Urothelium cell line (cell line): ENCODE data around the gene CAPN15.
A peak's percentile ranks its signal among the peaks of the same experiment; 100 is the strongest.

Experiments
- DNase-seq: peaks from one replicate; pipeline ENCODE4 v3.0.0; 2011; ENCODE audit warnings: low spot score, mixed read lengths
- FAIRE-seq: peaks from 2 replicates; lab custom pipeline; 2011; peaks lifted over from hg19 to GRCh38; lab: Jason Lieb, UNC

The CAPN15 gene

DNA sequence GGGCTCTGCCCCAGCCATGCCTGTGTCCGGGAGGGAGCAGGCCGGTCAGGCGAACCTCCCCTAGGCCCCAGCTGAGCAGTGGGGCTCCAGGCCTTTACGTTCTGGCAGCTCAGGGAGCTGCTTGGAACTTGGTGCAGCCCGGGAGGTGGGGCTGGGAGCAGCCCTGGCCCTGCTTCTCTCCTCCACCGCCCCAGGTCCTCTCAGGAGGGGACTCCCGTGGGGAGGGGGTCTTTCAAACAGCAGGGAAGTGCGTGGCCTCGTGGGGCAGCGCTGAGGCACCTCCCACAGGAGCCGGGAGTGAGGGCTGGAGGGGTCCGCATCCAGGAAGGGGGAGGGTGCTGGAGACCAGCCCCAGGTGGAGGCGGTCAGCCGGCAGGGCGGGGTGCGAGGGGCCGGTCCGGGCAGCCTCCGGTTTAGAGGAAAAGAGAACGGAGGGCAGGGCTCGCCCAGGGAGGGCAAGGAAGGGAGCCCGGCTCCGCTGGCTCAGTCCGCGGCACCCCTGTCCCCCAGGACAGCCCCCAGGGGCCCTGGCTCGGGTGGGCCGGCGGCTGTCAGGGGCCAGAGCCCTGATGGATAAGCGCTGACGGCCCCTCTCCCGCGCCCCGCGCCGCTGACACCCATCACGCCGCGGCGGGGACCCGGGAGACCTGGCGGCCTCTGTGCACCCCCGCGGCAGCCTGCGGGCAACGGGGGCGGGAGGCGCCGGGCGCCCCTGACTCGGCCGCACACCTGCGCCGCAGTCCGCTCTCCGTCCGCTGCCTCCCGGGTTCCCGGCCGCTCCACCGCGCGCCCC lies 32.1 kb downstream of the CAPN15 start:
- DNase-seq (no peak), FAIRE-seq (no peak)

GRCh38 chr16:560204-560700 lies 32.7 kb downstream of the CAPN15 start, which contains the start of gene PRR35:
Gene PRR35 (plus strand): TSS chr16:560394. CDS start chr16:563295, 2,901 bp downstream.
- FAIRE-seq (no peak), DNase-seq (no peak)

DNA sequence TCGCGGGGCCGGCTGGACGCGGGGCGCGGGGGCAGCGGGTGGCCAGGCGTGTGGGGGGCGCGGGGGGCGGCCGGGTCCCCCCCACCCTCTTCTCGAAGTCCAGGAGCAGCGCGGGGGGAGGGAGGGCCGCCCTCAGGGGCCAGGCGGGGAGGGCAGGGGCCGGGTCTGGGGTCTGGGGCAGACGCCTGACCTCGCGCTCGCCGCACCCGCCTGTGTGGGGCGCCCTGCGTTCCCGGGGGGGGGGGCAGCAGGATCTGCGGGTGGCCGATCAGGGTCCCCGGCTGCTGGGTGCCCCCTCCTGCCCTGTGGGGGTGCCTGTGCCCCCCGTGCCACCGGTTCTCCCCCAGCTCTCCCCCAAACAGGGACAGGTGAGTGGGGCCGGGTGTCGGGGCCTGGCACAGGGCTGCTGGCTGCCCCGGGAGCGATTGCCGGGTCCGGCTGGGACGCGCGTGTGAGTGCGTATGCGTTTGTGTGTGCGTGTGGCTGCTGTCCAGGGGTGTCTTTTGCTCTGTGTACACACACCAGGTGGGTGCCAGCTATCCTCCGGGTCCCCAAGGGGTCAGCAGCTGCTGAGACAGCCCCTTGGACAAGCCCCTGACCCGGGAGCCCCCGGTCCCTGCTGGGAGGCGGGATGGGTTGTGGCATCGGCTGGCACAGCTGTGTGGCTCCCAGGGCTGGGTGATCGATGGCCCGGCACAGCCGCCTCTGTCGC lies 33.3 kb downstream of the CAPN15 start:
- no peak for FAIRE-seq
- no peak for DNase-seq

DNA sequence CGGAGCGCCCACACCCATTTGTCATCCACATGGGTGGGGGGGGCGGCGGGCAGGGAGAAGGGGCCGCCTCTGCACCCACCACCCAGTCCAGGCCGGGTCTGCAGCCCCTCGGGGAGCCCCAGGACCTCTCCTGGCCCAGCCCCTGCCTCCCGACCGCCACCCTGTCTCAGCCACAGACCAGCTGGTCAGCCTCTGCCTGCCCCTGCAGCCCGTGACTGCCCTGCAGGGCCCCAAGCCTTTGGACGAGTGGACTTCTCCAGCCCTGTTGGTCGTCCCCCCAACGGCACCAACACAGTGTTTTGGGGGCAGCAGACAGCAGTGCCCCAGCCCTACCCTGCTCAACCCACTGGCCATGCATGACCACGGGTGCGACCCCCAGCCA lies 33.9 kb downstream of the CAPN15 start:
- FAIRE-seq: no peak
- DNase-seq: no peak

GRCh38 chr16:561957-562938 lies 34.7 kb downstream of the CAPN15 start:
- no peak for DNase-seq
- peak; percentile 68 for FAIRE-seq

GRCh38 chr16:563072-563644 lies 35.6 kb downstream of the CAPN15 start:
- DNase-seq (no peak), FAIRE-seq (no peak)

DNA sequence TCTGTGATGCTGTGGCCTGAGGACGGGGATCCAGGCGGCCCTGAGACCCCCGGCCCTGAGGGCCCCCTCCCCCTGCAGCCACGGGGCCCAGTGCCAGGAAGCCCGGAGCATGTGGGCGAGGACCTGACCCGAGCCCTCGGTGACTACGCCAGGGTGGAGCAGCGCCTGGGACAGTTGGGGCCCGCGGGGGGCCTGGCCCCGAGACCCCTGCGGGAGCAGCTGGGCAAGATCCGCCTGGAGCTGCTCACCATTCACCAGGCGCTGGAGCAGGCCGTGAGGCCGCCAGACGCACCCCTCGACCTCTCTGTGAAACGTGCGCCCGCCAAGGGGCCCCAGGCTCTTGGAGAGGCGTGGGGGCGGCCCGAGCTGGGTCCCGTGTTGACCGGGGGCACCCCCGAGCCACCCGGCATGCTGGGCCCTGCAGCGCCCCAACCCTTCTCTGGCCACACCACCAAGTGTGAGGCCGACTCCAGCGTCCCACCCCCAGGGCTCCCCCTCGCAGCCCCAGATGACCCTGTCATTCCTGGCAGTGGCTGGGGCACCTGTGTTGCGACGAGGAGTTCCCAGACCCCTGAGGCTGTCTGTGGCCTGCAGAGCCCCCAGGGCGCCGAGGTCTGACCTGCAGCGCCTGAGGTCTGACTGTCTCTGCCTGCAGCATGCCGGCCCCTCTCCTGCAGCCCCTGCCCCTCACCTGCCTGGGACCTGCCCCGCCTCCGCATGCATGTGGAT lies 37.3 kb downstream of the CAPN15 start:
- FAIRE-seq (no peak), DNase-seq (no peak)

DNA sequence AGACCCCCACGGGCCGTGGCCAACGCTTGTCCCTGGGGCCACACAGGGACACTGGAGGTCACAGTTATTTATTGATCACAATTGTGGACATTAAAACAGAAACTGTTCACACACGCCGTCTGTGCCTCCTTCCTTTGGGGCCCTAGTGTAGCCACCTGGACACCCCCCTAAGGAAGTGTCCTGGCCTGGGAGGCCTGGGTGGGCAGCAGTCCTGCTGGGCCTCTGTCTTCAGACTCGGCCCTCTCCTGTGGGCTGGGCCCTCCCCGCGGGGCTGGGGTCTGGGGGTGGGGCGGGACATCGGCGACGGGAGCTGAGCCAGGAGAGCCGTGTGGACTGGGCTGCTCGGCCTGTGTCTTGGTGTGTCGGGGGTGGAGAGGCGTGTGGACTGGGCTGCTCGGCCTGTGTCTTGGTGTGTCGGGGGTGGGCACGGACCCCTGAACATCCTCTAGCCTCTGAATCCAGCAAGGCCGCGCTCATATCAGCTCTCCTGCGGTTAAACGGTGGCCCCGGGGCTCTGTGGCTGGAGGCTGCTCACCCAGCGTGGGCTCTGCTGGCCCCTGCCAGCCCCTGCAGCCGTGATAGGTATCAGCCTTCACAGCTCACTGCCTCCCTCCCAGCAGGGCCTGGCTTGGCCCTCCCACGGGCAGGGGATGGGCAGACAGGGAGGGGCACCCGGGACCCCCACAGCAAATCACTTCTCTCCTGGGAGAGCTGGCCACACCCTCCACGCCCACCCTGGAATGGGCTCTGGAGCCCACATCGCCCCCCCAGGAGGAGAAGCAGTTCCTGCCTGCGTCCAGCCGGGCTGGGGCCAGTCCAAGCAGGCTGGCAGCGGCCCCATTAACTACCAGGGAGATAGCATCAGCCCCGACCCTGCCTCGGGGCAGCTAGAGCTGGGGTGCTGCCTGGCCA lies 38.2 kb downstream of the CAPN15 start:
- DNase-seq (no peak), FAIRE-seq (no peak)

GRCh38 chr16:566475-567372 lies 39.2 kb downstream of the CAPN15 start, which contains the start of gene NHLRC4:
Gene NHLRC4 (plus strand): TSS chr16:567005. CDS start chr16:568048, 1,043 bp downstream.
- DNase-seq (peak; percentile 40), FAIRE-seq (peak; percentile 23)

DNA sequence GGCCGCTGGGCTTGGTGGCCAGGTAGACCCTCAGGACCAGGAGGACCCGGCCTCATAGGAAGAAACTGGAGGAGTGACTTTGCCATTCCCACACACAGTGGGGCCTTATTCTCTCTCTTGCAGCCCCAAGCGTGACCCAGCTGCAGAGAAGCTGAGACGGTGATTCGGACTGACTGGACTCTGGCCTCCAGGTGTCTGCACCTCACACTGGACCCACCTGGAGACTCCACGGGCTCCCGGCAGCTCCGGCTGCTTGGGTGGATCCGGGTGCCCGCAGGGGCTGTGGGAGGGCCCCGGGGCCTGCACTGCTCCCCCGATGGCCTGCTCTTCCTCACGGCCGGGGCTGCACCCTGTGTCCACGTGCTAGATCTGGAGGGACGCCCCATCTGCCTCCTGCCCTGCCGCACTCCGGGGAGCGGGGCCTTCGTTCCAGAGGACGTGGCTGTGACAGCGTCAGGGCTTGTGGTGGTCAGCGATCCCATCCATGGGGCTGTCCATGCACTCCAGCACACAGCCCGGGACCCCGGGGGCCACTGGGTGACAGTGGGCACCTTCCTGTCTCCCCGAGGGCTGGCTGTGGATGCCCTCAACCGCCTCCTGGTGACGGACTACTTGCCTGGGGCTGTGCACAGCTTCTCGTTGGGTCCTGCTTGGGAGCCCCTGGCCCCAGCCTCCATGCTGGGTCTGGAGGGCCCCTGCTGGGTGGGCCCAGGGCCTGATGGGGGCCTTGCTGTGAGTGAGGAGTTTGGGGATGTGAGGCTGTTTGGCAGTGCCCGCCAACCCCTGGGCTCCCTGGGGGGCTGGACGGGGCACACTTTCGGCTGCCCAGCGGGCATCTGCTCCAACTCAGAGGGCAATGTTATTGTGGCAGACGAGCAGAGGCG lies 40.1 kb downstream of the CAPN15 start:
- FAIRE-seq: no peak

DNA sequence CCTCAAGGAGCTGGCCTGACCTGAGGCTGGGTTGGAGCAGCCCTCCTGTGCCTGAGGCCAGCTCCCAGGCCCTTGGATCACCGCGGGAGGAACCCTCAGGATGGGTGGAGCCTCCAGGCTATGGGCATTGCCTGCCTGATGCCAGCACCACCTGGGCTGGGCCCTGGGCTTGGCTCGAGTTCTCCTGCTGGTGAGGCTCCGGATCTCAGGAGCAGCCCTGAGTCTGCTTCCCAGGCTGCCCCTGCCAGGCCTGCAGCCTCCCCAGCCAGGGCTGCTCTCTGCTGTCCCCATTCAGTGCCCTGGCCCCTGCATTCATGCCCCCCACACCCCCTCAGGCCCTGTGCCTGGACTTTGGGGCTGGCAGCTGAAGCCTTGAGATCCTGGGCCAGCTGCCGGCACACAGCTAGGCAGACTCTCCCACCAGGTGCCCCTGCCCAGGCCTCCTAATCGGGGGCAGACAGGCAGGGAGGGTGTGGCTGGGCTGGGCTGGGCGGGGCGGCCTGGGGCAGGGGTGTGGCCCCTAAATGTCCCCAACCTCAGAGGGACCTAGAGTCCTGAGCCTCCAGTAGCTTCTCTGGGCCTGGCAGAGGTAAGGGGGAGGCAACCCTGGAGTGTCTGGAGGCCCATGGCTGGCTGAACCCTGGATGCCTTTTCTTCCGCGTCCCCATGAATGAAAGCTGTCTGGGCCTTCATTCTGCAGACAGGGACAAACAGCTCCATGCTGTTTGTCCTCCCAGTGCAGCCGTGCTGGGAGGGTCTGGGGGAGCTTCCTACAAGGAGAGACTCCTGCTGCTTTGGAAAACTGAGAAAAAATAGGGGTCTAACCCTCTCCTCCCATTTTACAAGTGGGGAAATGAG lies 41.1 kb downstream of the CAPN15 start:
- FAIRE-seq (no peak), DNase-seq (no peak)

More for the DNA sequence above, 40.1 kb downstream of the CAPN15 start:
- no peak for DNase-seq

- FAIRE-seq: no peak
These were observed 42.1 kb downstream of the CAPN15 start, which contains the start of gene PIGQ for GRCh38 chr16:569445-570254. Gene PIGQ (plus strand): TSS chr16:569968. CDS start chr16:574075, 4,107 bp downstream.

GRCh38 chr16:572865-573650 lies 45.5 kb downstream of the CAPN15 start:
- DNase-seq: no peak
- no peak for FAIRE-seq

More at GRCh38 chr16:569445-570254, 42.1 kb downstream of the CAPN15 start, which contains the start of gene PIGQ:
- DNase-seq: peak; percentile 90
